ENCODE measurements around the gene BICDL2. TPM values are rescaled to one million over a fixed set of nuclear protein-coding genes. Genes with fewer than 3 reads are reported as not detected.

BICDL2 gene
- total RNA-seq, 2 experiments from 2014 or later, result 0.77 to 0.92 TPM

- Mint-ChIP-seq H3K36me3 (ENCODE audit: low read depth) (peaks cover 33% of the 10 kb centered on the region), H3K27me3 (no peaks in the 10 kb centered on the region), H3K4me3 (peak overlapping the region; percentile 97), H3K4me1 (ENCODE audit: low read depth) (peaks cover 55% of the 10 kb centered on the region), H3K27ac (peak overlapping the region; percentile 99), H3K9me3 (no peaks in the 10 kb centered on the region)
- TF ChIP-seq CTCF (IDR thresholded peaks at IDR 0.05), result no peak
- ChIA-PET POLR2A (interaction anchor here (0.6 to 1.8 kb wide), 7 partner anchors 16 to 65 kb away, joined by 3 to 7 read pairs (median 3); no protein-coding TSS in a partner anchor), CTCF (interaction anchor here (1.0 to 14.0 kb wide), 10 partner anchors 11 to 102 kb away, joined by 3 to 288 read pairs (median 5); no protein-coding TSS in a partner anchor)
- ATAC-seq (no peak), DNase-seq (no peak)
- intact Hi-C loops (cut with micrococcal nuclease), result no loop called here
Observed at GRCh38 chr16:3063625-3064386, 27.1 kb upstream of the BICDL2 start.

GRCh38 chr16:3062553-3062952 lies 25.8 kb upstream of the BICDL2 start:
- ChIA-PET POLR2A (interaction anchor here (1.8 kb wide), 1 partner anchor 15 kb away, joined by 7 read pairs; no protein-coding TSS in a partner anchor), CTCF (interaction anchor here (1.0 to 14.0 kb wide), 6 partner anchors 12 to 66 kb away, joined by 4 to 288 read pairs (median 7); no protein-coding TSS in a partner anchor)
- H3K36me3 Mint-ChIP-seq (ENCODE audit: low read depth), result peaks cover 23% of the 10 kb centered on the region
- ATAC-seq, result no peak
- no peak overlapping the region for H3K27ac Mint-ChIP-seq
- no peaks in the 10 kb centered on the region for H3K27me3 Mint-ChIP-seq
- TF ChIP-seq CTCF (IDR thresholded peaks at IDR 0.05), result no peak
- no peak overlapping the region for H3K4me3 Mint-ChIP-seq
- H3K4me1 Mint-ChIP-seq (ENCODE audit: low read depth), result peaks cover 46% of the 10 kb centered on the region
- intact Hi-C loops (cut with micrococcal nuclease), result no loop called here
- H3K9me3 Mint-ChIP-seq, result no peaks in the 10 kb centered on the region
- no peak for DNase-seq

- peak overlapping the region; percentile 82 for H3K4me3 Mint-ChIP-seq
- no peak for TF ChIP-seq CTCF (IDR thresholded peaks at IDR 0.05)
- ATAC-seq (no peak), DNase-seq (no peak)
- ChIA-PET POLR2A (interaction anchor here (0.6 to 3.5 kb wide), 6 partner anchors 9 to 74 kb away, joined by 3 to 27 read pairs (median 11); partner anchors contain the start of gene ZNF213), CTCF (interaction anchor here (1.0 to 14.0 kb wide), 18 partner anchors 10 to 107 kb away, joined by 3 to 288 read pairs (median 16); partner anchors contain the start of genes HCFC1R1, THOC6, ZNF213 and ZSCAN10)
- H3K27me3 Mint-ChIP-seq, result no peaks in the 10 kb centered on the region
- no peaks in the 10 kb centered on the region for H3K9me3 Mint-ChIP-seq
- peaks cover 10% of the 10 kb centered on the region for H3K36me3 Mint-ChIP-seq (ENCODE audit: low read depth)
- intact Hi-C loops (cut with micrococcal nuclease), result loop anchor here (2.0 kb wide), 1 partner anchor 66 kb away; no protein-coding TSS in a partner anchor
- peaks cover 53% of the 10 kb centered on the region for H3K4me1 Mint-ChIP-seq (ENCODE audit: low read depth)
- peak overlapping the region; percentile 93 for H3K27ac Mint-ChIP-seq
Observed at GRCh38 chr16:3060339-3061127, 23.8 kb upstream of the BICDL2 start.

GRCh38 chr16:3059723-3060242 lies 23.0 kb upstream of the BICDL2 start:
- Mint-ChIP-seq H3K9me3 (no peaks in the 10 kb centered on the region), H3K36me3 (ENCODE audit: low read depth) (peaks cover 15% of the 10 kb centered on the region), H3K27ac (peak overlapping the region; percentile 93), H3K27me3 (no peaks in the 10 kb centered on the region), H3K4me3 (peak overlapping the region; percentile 82), H3K4me1 (ENCODE audit: low read depth) (peaks cover 57% of the 10 kb centered on the region)
- intact Hi-C loops (cut with micrococcal nuclease), result loop anchor here (2.0 kb wide), 1 partner anchor 67 kb away; no protein-coding TSS in a partner anchor
- TF ChIP-seq CTCF (IDR thresholded peaks at IDR 0.05), result no peak
- ChIA-PET POLR2A (interaction anchor here (0.7 to 3.5 kb wide), 11 partner anchors 9 to 112 kb away, joined by 3 to 27 read pairs (median 7); partner anchors contain the start of genes ZNF213 and ZSCAN10), CTCF (interaction anchor here (0.6 to 14.0 kb wide), 27 partner anchors 9 to 224 kb away, joined by 3 to 288 read pairs (median 11); partner anchors contain the start of genes HCFC1R1, THOC6, ZNF213 and ZSCAN10)
- DNase-seq (no peak), ATAC-seq (no peak)
